GM21717 (cell line): ENCODE data around the gene ZNF616.
"Not testable (repeated sequence)": the region's sequence is repeated elsewhere in the genome, so short reads cannot be mapped to it uniquely, and the experiment has no call there.

Source experiments
- ATAC-seq: cut with Tn5 transposase; IDR thresholded peaks from one replicate; pipeline ENCODE4 v1.9.1; 2021; ENCODE audit warnings: mild to moderate bottlenecking, moderate library complexity; ENCODE audit not compliant: unreplicated experiment

Gene ZNF616

DNA sequence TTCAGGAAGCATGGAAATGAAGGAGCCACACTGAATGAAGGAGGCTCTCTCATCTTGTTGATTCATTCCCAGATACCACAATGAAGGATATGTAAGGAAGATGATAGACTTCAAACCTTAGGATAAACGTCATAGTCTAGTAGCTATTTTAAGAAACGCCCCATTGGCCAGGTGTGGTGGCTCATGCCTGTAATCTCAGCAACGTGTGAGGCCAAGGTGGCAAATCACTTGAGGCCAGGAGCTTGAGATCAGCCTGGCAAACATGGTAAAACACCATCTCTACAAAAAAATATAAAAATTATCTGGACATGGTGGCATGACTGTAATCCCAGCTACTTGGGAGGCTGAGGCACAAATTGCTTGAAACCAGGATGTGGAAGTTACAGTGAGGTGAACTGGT, 27.1 kb downstream of the ZNF616 start:
- no peak for ATAC-seq

DNA sequence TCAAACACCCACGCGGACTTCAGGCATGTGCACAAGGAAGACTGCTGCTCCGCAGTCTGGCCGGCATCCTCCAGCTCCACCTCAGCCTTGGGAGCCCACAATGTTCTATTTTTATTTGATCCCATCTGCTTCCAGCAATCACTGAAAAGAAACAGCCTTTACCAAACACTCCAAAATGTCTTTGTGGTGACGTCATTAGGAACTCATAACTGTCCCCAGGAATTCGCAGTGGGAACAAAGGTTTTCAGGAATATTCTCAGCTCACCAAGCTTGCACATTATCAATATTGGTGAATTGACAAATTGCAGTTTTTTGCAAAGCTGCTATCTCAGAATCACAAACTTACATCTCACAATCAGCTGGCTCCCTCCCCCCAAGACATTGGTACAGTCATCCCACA, 29.0 kb downstream of the ZNF616 start:
- no peak for ATAC-seq

GRCh38 chr19:52102782-52103181, 37.0 kb downstream of the ZNF616 start:
- no peak for ATAC-seq

DNA sequence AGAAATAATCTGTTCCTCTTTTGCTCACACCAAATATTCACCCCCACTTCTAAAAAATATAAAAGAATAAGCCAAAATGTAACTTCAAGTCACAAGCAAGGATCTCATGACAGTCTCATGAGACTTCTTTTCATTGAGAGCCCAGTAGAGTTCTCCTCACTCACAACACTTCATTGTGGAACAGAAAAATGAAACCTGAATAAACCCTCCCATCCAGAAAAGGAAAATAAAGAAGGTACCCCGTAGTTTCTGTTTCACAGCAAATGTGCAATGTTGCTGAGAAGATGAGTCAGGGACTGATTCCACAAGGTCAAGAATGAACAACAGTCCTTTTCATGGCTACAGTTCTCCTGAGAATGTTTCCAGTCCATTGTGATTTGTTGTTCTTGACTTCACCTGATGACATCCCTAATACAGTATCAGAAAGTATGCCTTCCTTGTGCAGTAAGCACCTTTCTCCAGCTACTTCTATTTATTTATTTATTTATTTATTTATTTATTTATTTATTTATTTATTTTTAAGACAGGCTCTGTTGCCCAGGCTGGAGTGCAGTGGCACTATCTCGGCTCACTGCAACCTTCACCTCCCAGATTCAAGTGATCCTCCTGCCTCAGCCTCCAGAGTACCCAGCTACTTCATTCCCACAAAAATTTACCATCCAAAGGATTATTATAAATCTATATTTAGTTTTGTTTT, 37.7 kb downstream of the ZNF616 start:
- no peak for ATAC-seq

GRCh38 chr19:52099497-52100138, 40.1 kb downstream of the ZNF616 start:
- ATAC-seq: no peak

GRCh38 chr19:52096416-52096815, 43.3 kb downstream of the ZNF616 start:
- ATAC-seq: not testable (repeated sequence)

GRCh38 chr19:52095172-52096014, 44.3 kb downstream of the ZNF616 start, which contains the start of gene ZNF841:
TSS of gene ZNF841 (minus strand) at chr19:52095765. CDS start at chr19:52084801, 10,964 bp downstream.
- ATAC-seq: peak; percentile 85

- ATAC-seq: no peak
Observed at GRCh38 chr19:52094526-52095130, 45.1 kb downstream of the ZNF616 start.

DNA sequence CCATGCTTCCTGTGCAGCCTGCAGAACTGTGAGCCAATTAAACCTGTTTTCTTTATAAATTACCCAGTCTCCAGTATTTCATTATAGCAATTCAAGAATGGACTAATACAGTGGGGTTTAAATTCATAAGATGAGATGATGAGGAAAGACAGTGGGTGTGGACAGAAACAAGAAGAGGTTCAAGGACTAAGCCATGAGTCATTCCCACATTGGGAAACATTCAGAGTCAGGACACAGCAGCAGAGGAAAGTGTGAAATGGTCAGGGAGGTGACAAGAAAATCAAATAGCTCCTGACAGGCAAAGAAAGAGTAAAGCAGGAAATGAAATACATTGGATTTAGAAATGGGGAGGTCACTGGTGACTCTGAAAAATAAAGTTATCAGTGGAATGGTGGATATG, 53.3 kb downstream of the ZNF616 start:
- no peak for ATAC-seq

DNA sequence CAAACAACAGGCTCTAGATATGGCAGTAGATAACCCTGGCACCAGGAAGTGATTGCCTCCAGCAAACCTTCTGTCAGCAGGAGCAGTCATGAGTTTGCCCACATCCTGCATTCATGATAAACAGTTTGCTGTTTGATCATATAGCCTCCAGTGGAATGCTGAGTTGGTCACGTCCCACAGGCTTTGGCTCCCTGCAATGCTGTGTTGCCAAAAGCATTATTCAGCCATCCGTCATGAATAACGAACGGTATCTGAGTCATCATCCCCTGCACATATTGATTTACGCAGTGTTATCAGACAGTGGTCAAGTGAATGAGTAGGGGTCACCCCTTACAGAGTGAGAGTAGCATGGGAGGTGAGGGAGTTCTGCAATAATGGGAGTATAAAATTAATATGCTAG, 69.2 kb downstream of the ZNF616 start:
- no peak for ATAC-seq

GRCh38 chr19:52069653-52070052, 70.1 kb downstream of the ZNF616 start:
- no peak for ATAC-seq

GRCh38 chr19:52066258-52066863, 73.4 kb downstream of the ZNF616 start:
- ATAC-seq: no peak

- no peak for ATAC-seq
Observed at GRCh38 chr19:52065399-52065798, 74.3 kb downstream of the ZNF616 start.
